H1 (cell line): ENCODE results near the gene KHSRP.

Source experiments
- CEBPB ChIP-seq: IDR thresholded peaks from 2 replicates; pipeline ENCODE4 v1.6.1; 2012; ENCODE audit warnings: low read depth, low read length
- JUND ChIP-seq: IDR thresholded peaks from 2 replicates; pipeline ENCODE4 v1.6.1; 2011; ENCODE audit warnings: mild to moderate bottlenecking, improper control_type of control experiment, low read length
- KDM1A ChIP-seq: fragments of 200-600, 300-600 bp; sonication (generic); IDR thresholded peaks from 2 replicates; pipeline ENCODE4 v1.7.1; 2016; ENCODE audit warnings: mild to moderate bottlenecking, low read length, borderline replicate concordance

DNA sequence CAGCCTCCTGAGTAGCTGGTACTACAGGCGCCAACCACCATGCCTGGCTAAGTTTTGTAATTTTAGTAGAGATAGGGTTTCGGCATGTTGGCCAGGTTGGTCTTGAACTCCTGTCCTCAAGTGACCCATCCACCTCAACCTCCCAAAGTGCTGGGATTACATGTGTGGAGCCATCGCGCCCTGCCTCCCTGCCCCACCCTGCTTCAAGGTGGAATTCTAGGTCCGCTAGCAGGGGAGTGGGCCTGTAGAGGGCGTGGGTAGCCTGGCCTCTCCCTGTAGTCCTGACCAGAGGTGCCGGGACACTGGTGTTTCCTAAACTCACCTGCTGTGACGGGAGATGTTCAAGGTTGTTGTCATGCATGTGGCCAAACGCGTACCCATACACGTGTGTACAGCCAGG is 8.6 kb upstream of the KHSRP start:
- no peak for TF ChIP-seq JUND
- TF ChIP-seq CEBPB: no peak
- no peak for TF ChIP-seq KDM1A
